Measurements from ENCODE around the gene C12orf42.

DNA sequence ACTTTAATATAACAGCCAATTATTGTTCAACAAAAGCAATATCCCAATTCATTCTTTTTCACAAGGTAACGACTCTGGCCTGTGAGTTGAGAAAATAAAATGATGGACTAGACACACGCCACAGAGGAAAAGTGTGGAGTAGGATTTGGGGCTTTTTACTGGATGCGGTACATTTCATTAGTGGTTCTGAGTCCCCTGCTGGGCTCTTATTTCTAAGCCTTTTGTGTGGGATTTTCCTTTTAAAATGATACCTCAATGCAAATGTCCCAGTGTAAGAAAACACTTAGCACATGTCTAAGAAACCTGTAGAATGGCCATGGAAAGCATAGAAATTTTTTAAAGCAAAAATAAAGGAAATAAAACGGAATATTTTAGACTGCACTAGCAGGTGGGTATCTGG lies 73.4 kb downstream of the C12orf42 start:
- TF ChIP-seq GATA3 (IDR thresholded peaks at IDR 0.05; ENCODE audit: low read depth, low read length): no peak
- no peak for TF ChIP-seq GATA2 (IDR thresholded peaks at IDR 0.05; ENCODE audit: low read depth, low read length)

Data from SH-SY5Y (cell line).